GM12878 (cell line): ENCODE data around the gene TJP1. TPM values are rescaled to one million over a fixed set of nuclear protein-coding genes. Genes with fewer than 3 reads are reported as not detected.

Experiments used
- ATAC-seq: fragments of 200-7000 bp; cut with Tn5 transposase; 3 replicates; pipeline ENCODE4 v1.9.1; 2020; ENCODE audit warnings: mild to moderate bottlenecking, moderate library complexity
- BruUV-seq: library from RNA; stranded (reverse); fragments of 400-500 nt; replicated peaks from 2 replicates; lab custom pipeline; 2021; lab: Mats Ljungman, UMichigan
- CTCF ChIA-PET: fragments of 300-600 bp; sonication (Branson Sonifier 250); formaldehyde crosslinking; extraction: SDS; loops from one replicate; lab custom pipeline; 2021; ENCODE audit warnings: inconsistent platforms; lab: Yijun Ruan, JAX
- POLR2A ChIA-PET: fragments of 350-600 bp; formaldehyde crosslinking; extraction: SDS; loops from one replicate; lab custom pipeline; 2021; ENCODE audit warnings: inconsistent platforms; lab: Charles Lee
- RAD21 ChIA-PET: fragments of 300-600 bp; sonication (Branson Sonifier 250); formaldehyde crosslinking; loops from one replicate; lab custom pipeline; 2023; ENCODE audit warnings: antibody characterized with exemption; ENCODE audit not compliant: unreplicated experiment; lab: Charles Lee
- SMC1A ChIA-PET: fragments of 300-600 bp; sonication (Branson Sonifier 250); formaldehyde crosslinking; loops from one replicate; lab custom pipeline; 2023; ENCODE audit not compliant: unreplicated experiment, uncharacterized antibody; lab: Charles Lee
- DNase-seq: peaks from one replicate; pipeline ENCODE4 v3.0.0-alpha.2; 2011; ENCODE audit warnings: low read depth, low spot score
- FAIRE-seq: peaks from 3 replicates; lab custom pipeline; 2011; peaks lifted over from hg19 to GRCh38; lab: Jason Lieb, UNC
- H2AFZ ChIP-seq: 2 replicates; pipeline ENCODE4 v1.6.0; 2011; ENCODE audit warnings: low read depth, low read length, control low read depth; ENCODE audit not compliant: control insufficient read depth
- H3K27ac ChIP-seq: 2 replicates; pipeline ENCODE4 v1.5.1; 2011; ENCODE audit warnings: control low read depth; ENCODE audit not compliant: control insufficient read depth, insufficient read depth
- H3K27me3 ChIP-seq, 2 experiments: replicated peaks in 1 of 2; 2 replicates each; pipeline versions ENCODE4 v1.6.0 to v1.6.1; 2011; ENCODE audit warnings: low read length in 1 of 2; ENCODE audit not compliant: control insufficient read depth in 2 of 2, insufficient read depth in 2 of 2
- H3K36me3 ChIP-seq, 2 experiments: 2 replicates each; pipeline ENCODE4 v1.5.1; 2011; ENCODE audit warnings: low read length in 1 of 2; ENCODE audit not compliant: control insufficient read depth in 2 of 2, insufficient read depth in 2 of 2
- H3K4me1 ChIP-seq: 2 replicates; pipeline ENCODE4 v1.6.1; 2011; ENCODE audit warnings: mild to moderate bottlenecking, low read length, moderate library complexity, mixed read lengths; ENCODE audit not compliant: control insufficient read depth, insufficient read depth
- H3K4me2 ChIP-seq: 2 replicates; pipeline ENCODE4 v1.6.0; 2011; ENCODE audit warnings: control low read depth; ENCODE audit not compliant: control insufficient read depth, insufficient read depth
- H3K4me3 ChIP-seq: fragments of 200-600 bp; sonication (generic); 2 replicates; pipeline ENCODE4 v1.5.1; 2016
- H3K79me2 ChIP-seq: 2 replicates; pipeline ENCODE4 v1.6.0; 2011; ENCODE audit warnings: low read length; ENCODE audit not compliant: control insufficient read depth, insufficient read depth
- H3K9ac ChIP-seq: 2 replicates; pipeline ENCODE4 v1.8.0; 2011; ENCODE audit warnings: low read length, control low read depth, mixed read lengths; ENCODE audit not compliant: control insufficient read depth, insufficient read depth
- H3K9me3 ChIP-seq: replicated peaks from 3 replicates; pipeline ENCODE4 v1.5.1; 2011; ENCODE audit warnings: mild to moderate bottlenecking, low read length; ENCODE audit not compliant: control insufficient read depth, insufficient read depth
- H4K20me1 ChIP-seq: 2 replicates; pipeline ENCODE4 v1.6.0; 2011; ENCODE audit not compliant: control insufficient read depth, insufficient read depth
- CUX1 ChIP-seq: IDR thresholded peaks from 2 replicates; pipeline ENCODE4 v1.6.1; 2012; ENCODE audit warnings: improper control_type of control experiment, low read depth, low read length; ENCODE audit not compliant: insufficient replicate concordance
- E2F4 ChIP-seq: IDR thresholded peaks from 2 replicates; pipeline ENCODE4 v1.6.1; 2012; ENCODE audit warnings: low read depth, low read length, improper control_type of control experiment
- ESRRA ChIP-seq: IDR thresholded peaks from 2 replicates; pipeline ENCODE4 v1.6.1; 2012; ENCODE audit warnings: mild to moderate bottlenecking, low read length, improper control_type of control experiment
- FOXM1 ChIP-seq: IDR thresholded peaks from 2 replicates; pipeline ENCODE4 v1.6.1; 2012; ENCODE audit warnings: low read depth, mild to moderate bottlenecking, inconsistent platforms, low read length, moderate library complexity
- HDAC2 ChIP-seq: fragments of 200-600 bp; sonication (generic); IDR thresholded peaks from 2 replicates; pipeline ENCODE4 v1.6.1; 2017
- HSF1 ChIP-seq: fragments of 150-350 bp; IDR thresholded peaks from 2 replicates; pipeline ENCODE4 v1.6.1; 2014; ENCODE audit warnings: mild to moderate bottlenecking, low read depth, low read length
- POU2F2 ChIP-seq: IDR thresholded peaks from 3 replicates; pipeline ENCODE4 v1.6.1; 2011; ENCODE audit warnings: low read depth, mild to moderate bottlenecking, low read length, borderline replicate concordance
- SRF ChIP-seq, 2 experiments: IDR thresholded peaks; 2 replicates each; pipeline ENCODE4 v1.6.1; 2011; ENCODE audit warnings: low read depth in 2 of 2, low read length in 2 of 2, mild to moderate bottlenecking in 1 of 2, moderate library complexity in 1 of 2
- ZNF592 ChIP-seq: fragments of 450-650 bp; IDR thresholded peaks from 2 replicates; pipeline ENCODE4 v1.6.1; 2017; ENCODE audit warnings: mild to moderate bottlenecking, moderate library complexity
- WGBS: methylation state at CpG from one replicate; pipeline ENCODE4 v1.1.6; 2016; ENCODE audit warnings: low lambda C conversion rate; ENCODE audit not compliant: insufficient replicate concordance, insufficient coverage; ENCODE audit errors: missing lambda C conversion rate; 5-methylcytosine and 5-hydroxymethylcytosine counted together
- in situ Hi-C: fragments of 300-500 bp; cut with MboI; formaldehyde crosslinking; loops from 9 replicates; pipeline ENCODE4 v1.14.3; 2018; ENCODE audit warnings: mixed read lengths
- intact Hi-C: fragments of 100-400 bp; cut with micrococcal nuclease; formaldehyde crosslinking; loops from one replicate; pipeline ENCODE4 v1.14.2; 2022; ENCODE audit not compliant: unreplicated experiment
- polyA plus RNA-seq, 11 experiments: library from polyadenylated mRNA; depleted of rRNA in 4 of 11; unstranded in 6 of 11; stranded (reverse) in 5 of 11; fragments of >200 nt; fragmentation: Nextera tagmentation in 4 of 11; fragmentation: Illumina TruSeq in 1 of 11; extraction: Ambion mirVana in 4 of 11; extraction: Trizol in 1 of 11; gene quantifications; 1 replicate in 1 of 11; 2 replicates in 10 of 11; pipeline versions ENCODE4 v1.2.1 to v1.2.3, GENCODE V29; 2011 to 2016; ENCODE audit warnings: inconsistent platforms in 2 of 11, missing spikeins in 2 of 11, low read depth in 1 of 11
- total RNA-seq, 4 experiments: library from RNA; depleted of rRNA in 3 of 4; stranded (reverse); fragments of >200 nt in 3 of 4; fragmentation: Illumina TruSeq in 1 of 4; extraction: Trizol in 1 of 4; gene quantifications; 2 replicates each; pipeline versions ENCODE4 v1.2.1 to v1.2.3, GENCODE V29; 2013 to 2021

The TJP1 gene
- total and polyA plus RNA-seq, 10 of the 15 experiments (the other 5 are each of a cell fraction or from before 2014, with no cell fraction given), result 0.01 to 0.49 (median 0.08) TPM; not detected in 7

- no peak overlapping the region for H3K4me2 ChIP-seq
- TF ChIP-seq CUX1 (no peak), FOXM1 (no peak), SRF (IDR thresholded peaks at IDR 0.05; ENCODE audit: low read depth in 2 of 2, low read length in 2 of 2) (no peak), POU2F2 (no peak), HSF1 (no peak), HDAC2 (no peak), E2F4 (no peak), ESRRA (no peak), ZNF592 (no peak)
- TF ChIP-seq, all 136 proteins: peak for 0
- Histone ChIP-seq H3K36me3 (no peaks in the 10 kb centered on the region), H3K79me2 (no peaks in the 10 kb centered on the region), H3K4me3 (no peak overlapping the region), H2AFZ (no peak overlapping the region), H3K4me1 (no peaks in the 10 kb centered on the region), H4K20me1 (no peaks in the 10 kb centered on the region), H3K27ac (no peak overlapping the region), H3K9ac (no peak overlapping the region), H3K9me3 (no peaks in the 10 kb centered on the region), H3K27me3 (no peaks in the 10 kb centered on the region)
- ChIA-PET POLR2A (no interaction called here), SMC1A (no interaction called here), CTCF (interaction anchor here (1.0 kb wide), 1 partner anchor 13 kb away, joined by 3 read pairs; no protein-coding TSS in a partner anchor), RAD21 (no interaction called here)
- ATAC-seq (no peak), DNase-seq (no peak), FAIRE-seq (no peak)
- in situ Hi-C loops (no loop called here), intact Hi-C loops (no loop called here)
- 0% methylated on average over 4 of the region's 4 CpGs for WGBS
- no TSS peak for BruUV-seq
Observed at GRCh38 chr15:29864501-29864900, 42.2 kb upstream of the TJP1 start.
